SHP77 (cell line): Measurements from ENCODE around the gene PATJ.
"Not testable (repeated sequence)": the region's sequence is repeated elsewhere in the genome, so short reads cannot be mapped to it uniquely, and the experiment has no call there.

Experiments used
- DNase-seq, 2 experiments: peaks; one replicate each; lab custom pipeline; 2025; lab: John Stamatoyannopoulos, UW

PATJ gene

GRCh38 chr1:61741711-61742619 is at the start of gene PATJ:
Gene PATJ (plus strand): TSS chr1:61742480. CDS start chr1:61762893, 20,413 bp downstream.
- DNase-seq: peak; percentile 37 to 75

DNA sequence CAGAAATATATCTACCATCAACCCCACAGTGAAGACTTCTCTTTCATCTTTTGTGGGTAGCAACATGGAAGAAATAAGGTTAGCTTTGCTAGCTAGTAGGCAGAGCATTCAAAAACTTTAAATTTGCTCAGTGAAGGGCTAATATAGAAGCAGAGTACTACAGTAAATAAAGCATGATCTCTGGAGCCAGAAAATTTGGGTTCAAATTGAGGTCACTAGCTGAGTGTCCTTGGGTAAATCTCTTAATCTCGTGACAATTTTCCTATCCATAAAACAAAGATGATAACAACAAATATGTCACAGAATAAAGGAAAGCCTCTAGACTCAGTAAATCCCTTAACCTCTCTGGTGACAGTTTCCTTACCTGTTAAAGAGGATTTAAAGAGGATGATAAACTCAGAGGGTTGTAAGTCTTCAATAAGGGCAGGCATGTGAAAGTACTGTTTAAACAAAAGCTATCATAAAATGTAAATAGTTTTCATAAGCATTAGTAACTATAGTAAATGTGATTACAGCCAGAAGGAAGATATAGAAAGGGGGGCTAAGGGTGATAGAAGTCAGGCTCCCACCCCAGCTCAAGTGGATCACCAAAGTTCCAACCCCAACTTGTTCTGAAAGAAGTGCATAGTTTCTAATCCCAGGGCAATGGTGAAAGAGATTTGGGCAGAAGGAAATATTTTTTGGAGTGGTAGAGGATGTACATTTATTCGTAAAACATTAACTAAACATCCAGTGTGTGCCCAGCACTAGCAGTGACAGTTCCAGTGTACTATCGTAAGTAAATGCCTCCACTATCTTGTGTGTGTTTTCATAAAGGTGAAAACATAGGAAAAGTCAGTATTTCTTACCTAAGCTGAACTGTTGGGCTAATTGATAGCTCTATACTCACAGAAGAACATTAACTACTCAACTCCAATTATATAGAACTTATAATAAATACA is 42.1 kb upstream of the PATJ start:
- DNase-seq: no peak

DNA sequence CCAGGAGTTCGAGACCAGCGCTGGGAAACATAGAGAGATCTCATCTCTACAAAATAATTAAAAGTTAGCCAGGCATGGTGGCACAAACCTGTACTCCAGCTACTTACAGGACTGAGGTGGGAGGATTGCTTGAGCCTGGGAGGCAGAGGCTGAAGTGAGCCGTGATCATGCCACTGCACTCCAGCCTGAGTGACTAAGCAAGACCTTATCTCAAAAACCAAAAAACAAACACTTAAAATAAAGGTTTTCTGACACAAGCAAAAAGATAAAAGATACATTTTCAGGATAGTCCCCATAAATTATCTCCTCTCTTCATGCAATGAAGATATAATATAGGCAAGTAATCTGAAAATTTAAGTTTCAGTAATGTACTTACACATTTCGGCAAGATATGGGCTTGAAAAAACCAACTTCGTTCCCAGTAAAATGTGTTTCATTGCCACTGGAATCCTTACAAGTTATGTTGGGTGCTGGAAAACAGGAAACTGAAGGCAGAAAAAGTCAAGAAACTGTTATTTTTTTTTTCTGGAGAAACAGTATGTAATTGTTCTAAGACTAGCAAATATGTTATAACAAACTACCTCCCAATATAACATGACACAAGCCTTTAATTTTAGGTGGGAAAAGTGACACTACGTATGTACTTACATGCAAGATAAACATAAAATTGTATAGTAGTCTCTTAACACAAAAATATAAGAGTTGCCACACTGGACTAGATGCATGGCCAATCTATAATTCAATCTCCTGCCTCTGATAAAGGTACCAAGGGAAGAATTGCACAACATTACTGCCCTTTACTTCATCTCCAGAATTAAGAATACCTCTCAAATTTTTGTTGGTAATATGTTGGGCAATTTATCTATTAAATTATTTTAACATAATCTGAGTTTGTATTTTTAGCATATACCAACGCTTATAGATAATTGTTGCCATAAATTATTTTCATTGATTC is 33.0 kb upstream of the PATJ start:
- DNase-seq: no peak

DNA sequence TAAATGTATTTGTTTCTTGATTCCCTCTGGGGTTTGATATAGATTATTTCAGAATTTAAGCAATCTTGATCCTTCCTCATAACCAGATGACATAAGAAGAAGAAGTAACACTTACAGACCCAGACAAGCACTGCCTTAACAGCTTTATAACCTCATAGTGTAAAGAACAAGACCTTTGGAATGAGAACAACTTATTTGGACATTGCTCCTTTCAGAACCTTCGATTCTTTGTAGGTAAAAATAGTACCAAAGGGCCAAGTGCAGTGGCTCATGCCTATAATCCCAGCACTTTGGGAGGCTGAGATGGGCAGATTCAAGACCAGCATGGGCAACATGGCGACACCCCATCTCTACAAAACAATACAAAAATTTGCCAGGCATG is 32.4 kb upstream of the PATJ start:
- no peak for DNase-seq

- DNase-seq: not testable (repeated sequence)
These were observed 31.0 kb upstream of the PATJ start for GRCh38 chr1:61711257-61711656.

DNA sequence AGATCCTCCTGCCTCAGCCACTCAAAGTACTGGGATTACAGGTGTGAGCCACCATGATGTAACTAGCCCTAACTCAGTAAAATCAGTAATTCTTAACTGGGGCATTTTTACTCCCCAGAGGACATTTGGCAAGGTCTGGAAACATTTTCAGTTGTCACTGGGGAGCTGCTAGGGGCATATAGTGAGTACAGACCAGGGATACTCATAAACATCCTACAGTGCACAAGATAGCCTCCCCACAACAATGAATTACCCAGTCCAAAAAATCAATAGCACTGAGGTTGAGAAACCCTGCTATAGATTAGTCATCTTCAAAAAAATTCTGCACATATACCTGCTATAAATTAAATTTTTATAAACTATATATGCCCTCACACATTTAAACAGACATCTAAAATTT is 30.3 kb upstream of the PATJ start:
- DNase-seq: no peak

DNA sequence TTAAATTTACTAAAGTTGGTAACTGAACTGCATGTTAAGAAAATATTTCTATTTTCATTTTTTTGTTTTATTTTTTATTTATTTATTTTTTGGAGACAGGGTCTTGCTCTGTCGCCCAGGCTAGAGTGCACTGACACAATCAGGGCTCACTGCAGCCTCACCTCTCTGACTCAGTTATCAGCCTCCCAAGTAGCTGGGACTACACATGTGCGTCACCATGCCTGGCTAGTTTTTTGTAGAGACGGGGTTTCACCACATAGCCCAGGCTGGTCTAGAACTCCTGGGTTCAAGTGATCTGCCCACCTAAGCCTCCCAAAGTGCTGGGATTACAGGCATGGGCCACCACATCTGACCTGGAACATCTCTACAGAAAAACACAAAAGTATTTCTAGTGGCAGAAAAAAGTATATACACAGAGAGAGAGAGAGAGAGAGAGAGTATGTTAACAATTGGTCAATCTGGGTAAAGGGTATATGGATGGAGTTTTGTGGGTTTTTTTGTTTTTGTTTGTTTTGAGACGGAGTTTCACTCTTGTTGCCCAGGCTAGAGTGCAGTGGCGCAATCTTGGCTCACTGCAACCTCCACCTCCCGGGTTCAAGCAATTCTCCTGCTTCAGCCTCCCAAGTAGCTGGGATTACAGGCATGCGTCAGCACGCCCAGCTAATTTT is 23.1 kb upstream of the PATJ start:
- DNase-seq: not testable (repeated sequence)

DNA sequence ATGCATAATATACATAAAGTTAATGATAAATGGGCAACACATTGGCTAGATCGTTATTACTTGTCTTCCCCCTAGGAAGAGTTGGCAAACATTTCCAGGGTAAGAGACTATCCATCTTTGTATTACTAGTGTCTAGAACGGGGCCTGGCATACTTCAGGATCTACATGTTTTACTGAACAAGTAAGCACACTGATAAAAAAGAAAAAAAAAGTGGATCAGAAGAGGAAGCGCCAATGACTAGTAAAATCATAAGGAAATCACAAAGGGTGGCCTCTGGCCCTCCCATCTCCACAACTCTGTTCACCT is 17.8 kb upstream of the PATJ start:
- DNase-seq: no peak

DNA sequence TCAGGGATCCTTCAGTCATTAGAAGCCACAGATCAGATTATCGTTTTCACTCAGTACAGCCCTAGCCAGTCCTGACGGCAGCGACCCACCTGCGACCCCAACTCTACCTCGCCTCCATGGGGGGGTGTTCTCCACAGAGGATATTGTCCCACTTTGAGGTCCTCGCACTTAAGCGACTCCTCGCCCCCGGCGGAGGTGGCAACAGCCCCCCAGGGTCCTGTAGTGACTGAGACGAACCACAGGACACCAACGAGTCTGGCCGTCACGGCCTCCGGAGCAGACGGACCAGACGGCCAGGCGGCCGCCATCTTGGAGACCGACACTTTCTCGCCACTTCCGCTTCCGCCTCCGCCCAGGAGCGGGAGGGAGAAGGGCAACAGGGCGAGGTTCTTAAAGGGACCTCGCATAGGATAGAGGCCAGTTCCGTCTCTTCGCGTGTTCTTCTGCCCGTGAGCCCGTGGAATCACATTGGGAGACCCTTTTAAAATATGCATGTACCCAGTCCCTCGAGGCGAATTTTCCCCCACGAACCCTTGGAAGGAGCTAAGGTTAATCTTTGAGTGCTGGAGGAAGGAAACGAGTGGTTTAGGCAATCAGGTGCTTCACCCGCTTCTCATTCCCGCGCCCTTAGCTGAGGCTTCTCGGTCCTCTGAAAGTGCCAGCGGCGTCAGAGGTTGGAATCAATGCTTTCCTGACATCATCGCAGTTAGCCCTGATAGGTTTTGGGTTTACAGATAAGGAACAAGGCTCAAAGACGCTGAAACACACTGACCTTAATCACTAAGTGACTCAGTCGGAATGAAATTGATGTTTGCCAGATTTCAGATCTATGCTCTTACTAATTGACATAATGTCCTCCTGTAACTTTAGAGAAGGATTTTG is 17.2 kb upstream of the PATJ start, which contains the start of gene TM2D1:
Gene TM2D1, minus strand, starts transcription at position 329 of the 882 bp plus-strand sequence. Its CDS starts 21 bp downstream, at position 308.
- DNase-seq: peak; percentile 89

DNA sequence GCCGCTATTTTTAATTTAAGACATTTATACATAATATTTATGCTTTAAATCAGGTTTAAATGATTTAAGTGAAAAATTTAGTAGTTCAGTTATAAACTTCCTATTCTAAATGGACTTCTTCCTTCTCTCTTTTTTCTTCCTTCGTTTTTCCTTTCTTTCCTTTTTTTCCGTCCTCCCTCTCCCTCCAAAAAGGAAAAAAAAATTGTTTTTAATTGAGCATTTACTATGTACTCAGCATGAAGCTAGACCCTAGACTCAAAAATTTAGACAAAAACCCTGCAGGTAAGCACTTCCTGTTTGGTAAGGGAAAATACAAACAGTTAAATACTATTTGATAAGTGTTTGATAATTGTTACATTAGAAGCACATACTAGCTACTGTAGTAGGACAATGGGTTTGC is 14.7 kb upstream of the PATJ start:
- no peak for DNase-seq

GRCh38 chr1:61730679-61731078 is 11.6 kb upstream of the PATJ start:
- not testable (repeated sequence) for DNase-seq

- no peak for DNase-seq
These were observed 9.6 kb upstream of the PATJ start for GRCh38 chr1:61732726-61733125.

DNA sequence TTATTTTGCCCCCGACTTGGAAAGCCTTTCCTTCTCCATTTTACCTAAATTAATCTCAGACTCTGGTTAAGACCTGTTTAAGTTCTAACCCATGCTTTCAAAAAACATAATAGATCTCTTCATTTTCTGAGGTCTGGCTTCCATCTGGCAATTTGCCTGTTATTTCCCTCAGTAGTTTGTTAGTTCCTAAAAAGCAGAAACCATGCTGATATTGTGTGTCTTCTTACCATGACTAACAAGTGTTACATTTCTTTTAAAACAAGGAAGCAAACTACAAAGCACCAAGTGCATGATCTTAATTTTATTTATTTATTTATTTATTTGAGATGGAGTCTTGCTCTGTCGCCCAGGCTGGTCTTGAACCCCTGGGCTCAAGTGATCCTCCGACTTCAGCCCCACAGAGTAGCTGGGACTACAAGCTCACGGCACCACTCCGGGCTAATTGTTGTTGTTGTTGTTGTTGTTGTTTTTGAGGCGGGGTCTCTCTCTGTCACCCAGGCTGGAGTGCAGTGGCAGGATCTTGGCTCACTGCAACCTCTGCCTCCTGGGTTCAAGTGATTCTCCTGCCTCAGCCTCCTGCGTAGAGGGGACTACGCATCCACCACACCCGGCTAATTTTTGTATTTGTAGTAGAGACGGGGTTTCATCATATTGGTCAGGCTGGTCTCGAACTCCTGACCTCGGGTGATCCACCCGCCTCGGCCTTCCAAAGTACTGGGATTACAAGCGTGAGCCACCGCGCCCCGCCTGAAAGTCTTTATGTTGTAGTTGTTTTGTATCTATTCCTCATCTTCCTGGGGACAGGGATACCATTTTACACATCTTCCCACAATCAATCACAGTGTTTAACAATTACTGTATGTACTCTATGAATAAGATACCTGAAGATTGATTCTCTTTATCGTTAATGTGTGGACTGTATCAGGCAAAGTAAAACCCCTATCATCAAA is 1.3 kb upstream of the PATJ start:
- DNase-seq: no peak

DNA sequence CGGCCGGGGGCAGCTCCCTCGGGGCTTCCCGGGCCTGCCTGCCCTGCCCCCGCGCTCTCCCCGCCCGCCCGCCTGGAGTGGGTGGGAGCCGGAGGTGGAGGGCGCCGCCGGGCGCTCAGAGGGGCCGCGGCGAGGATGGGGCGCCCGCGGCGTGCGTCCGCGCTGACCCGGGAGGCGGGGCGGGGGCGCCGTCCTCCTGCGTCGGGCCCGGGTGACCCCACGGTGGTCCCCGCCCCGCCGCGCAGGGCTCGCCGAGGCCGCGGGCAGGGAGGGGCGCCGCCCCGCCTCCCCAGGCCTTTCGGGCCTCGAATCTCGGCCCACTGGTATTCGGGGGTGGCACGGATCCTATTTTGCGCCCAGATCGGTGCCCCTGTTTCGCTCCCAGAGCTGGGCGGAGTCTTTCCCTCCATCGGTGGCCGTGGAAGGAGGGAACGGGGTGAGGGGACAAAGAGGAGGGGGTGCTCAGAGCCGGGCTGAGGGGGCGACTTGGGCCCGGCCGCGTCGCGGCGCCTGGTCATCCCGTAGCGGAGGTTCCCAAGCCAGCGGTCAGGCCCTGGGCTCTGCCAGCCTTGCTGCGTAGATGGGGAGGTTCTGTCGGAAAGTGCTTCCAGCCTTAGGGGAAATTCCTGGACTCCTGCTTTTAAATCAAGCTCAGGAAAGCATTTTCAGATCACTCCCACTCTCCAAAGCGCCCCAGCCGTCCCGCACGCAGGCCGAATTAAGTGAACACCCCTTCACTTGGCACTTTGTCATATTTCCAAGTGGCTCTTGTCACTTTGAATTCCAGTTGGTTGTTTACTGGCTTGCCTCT is 545 bp downstream of the PATJ start:
- DNase-seq: peak in 1 of 2 experiments; percentile 4

GRCh38 chr1:61743431-61743705 is 1.1 kb downstream of the PATJ start:
- no peak for DNase-seq

DNA sequence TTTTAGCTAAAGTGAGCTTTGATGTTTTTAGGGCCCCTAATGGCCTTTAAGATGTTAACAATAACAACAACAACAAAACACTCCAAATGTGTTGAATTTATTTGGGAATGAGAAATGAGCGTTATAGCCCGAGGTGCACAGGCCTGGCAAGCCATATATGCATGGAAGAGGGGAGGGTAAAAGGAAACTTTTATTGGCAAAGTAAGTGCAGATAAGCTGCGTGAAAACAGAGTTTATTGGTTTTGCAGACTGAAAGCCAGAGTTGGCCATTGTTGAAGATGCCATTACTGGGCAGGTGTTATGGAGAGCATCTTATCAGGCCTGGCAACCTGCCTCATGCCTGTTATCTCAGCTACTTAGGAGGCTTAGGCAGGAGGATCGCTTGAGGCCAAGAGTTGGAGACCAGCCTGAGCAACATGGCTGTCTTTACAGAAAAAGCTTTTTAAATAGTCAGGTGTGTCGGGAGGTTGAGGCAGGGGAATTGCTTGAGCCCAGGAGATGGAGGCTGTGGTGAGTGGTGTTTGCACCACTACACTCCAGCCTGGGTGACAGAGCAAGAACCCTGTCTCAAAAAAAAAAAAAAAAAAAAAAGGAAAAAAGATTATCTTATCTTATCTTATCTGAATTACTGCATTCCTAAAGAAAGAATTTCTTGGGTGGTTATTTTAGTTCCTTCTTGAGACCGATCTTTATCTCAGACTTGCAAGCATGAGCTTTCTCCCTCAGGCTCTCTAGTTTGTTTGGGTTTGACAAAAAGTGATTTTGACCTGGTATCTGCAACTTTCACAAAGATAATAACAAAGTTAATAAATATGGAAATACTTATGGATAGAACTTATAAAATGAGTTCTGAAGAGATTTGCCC is 1.7 kb downstream of the PATJ start:
- DNase-seq: no peak

GRCh38 chr1:61746813-61747212 is 4.5 kb downstream of the PATJ start:
- no peak for DNase-seq
